HepG2 (cell line): ENCODE results near the gene COMMD1. TPM values are rescaled to one million over a fixed set of nuclear protein-coding genes. Genes with fewer than 3 reads are reported as not detected.

Experiments used
- ATAC-seq: fragments of 200-7000 bp; cut with Tn5 transposase; 3 replicates; pipeline ENCODE4 v1.9.1; 2020; ENCODE audit warnings: mild to moderate bottlenecking, moderate library complexity
- BruUV-seq: library from RNA; stranded (reverse); fragments of 400-500 nt; replicated peaks from 2 replicates; lab custom pipeline; 2021; lab: Mats Ljungman, UMichigan
- CTCF ChIA-PET: fragments of 300-600 bp; formaldehyde crosslinking; extraction: SDS; loops from one replicate; lab custom pipeline; 2021; ENCODE audit warnings: low total read pairs, inconsistent platforms, low intra/inter-chr PET ratio; lab: Yijun Ruan, JAX
- POLR2A ChIA-PET: fragments of 350-600 bp; sonication (Branson Sonifier 250); formaldehyde crosslinking; loops from one replicate; lab custom pipeline; 2020; ENCODE audit warnings: antibody characterized with exemption, inconsistent platforms; lab: Yijun Ruan, JAX
- DNase-seq: peaks from one replicate; pipeline ENCODE4 v3.0.0-alpha.2; 2015; ENCODE audit warnings: low spot score
- FAIRE-seq: peaks from 3 replicates; lab custom pipeline; 2011; peaks lifted over from hg19 to GRCh38; lab: Jason Lieb, UNC
- H2AFZ ChIP-seq: one replicate; pipeline ENCODE4 v1.6.1; 2011; ENCODE audit warnings: low read length, inconsistent platforms
- H3K27ac ChIP-seq: fragments of 300-600 bp; 3 replicates; pipeline ENCODE4 v1.8.0; 2011; ENCODE audit warnings: mixed run types, mild to moderate bottlenecking, mixed read lengths, low read length, inconsistent platforms; ENCODE audit not compliant: insufficient read depth; ENCODE audit errors: extremely low read length
- H3K27me3 ChIP-seq, 2 experiments: fragments of 200-600 bp in 1 of 2; 2 replicates in 1 of 2; 3 replicates in 1 of 2; pipeline versions ENCODE4 v1.6.0 to v1.8.0; 2011; ENCODE audit warnings: low read length in 2 of 2, mild to moderate bottlenecking in 2 of 2, moderate library complexity in 2 of 2, inconsistent platforms in 1 of 2; ENCODE audit not compliant: insufficient read depth in 2 of 2, control insufficient read depth in 1 of 2
- H3K36me3 ChIP-seq, 2 experiments: fragments of 200-600 bp in 1 of 2; replicated peaks in 1 of 2; 2 replicates in 1 of 2; 3 replicates in 1 of 2; pipeline versions ENCODE4 v1.5.1 to v1.8.0; 2011; ENCODE audit warnings: low read length in 2 of 2, inconsistent platforms in 1 of 2; ENCODE audit not compliant: insufficient read depth in 2 of 2, control insufficient read depth in 1 of 2
- H3K4me1 ChIP-seq: 2 replicates; pipeline ENCODE4 v1.5.1; 2012; ENCODE audit warnings: low read length, inconsistent platforms; ENCODE audit not compliant: insufficient read depth
- H3K4me2 ChIP-seq: 2 replicates; pipeline ENCODE4 v1.6.0; 2011; ENCODE audit warnings: low read depth, low read length, inconsistent platforms
- H3K4me3 ChIP-seq, 3 experiments: fragments of 200-600 bp in 1 of 3; sonication (generic), shearing (Covaris generic) in 1 of 3; replicated peaks in 1 of 3; 2 replicates each; pipeline ENCODE4 v1.5.1; 2011 to 2016; ENCODE audit warnings: low read length in 3 of 3, inconsistent platforms in 2 of 3, low read depth in 2 of 3, mild to moderate bottlenecking in 2 of 3, control low read depth in 1 of 3, mixed read lengths in 1 of 3; ENCODE audit not compliant: insufficient read depth in 1 of 3
- H3K79me2 ChIP-seq: one replicate; pipeline ENCODE4 v1.6.1; 2011; ENCODE audit warnings: low read length, inconsistent platforms; ENCODE audit not compliant: insufficient read depth
- H3K9ac ChIP-seq: 2 replicates; pipeline ENCODE4 v1.6.0; 2011; ENCODE audit warnings: mild to moderate bottlenecking, low read depth, low read length, inconsistent platforms; ENCODE audit not compliant: insufficient read depth
- H3K9me3 ChIP-seq: 2 replicates; pipeline ENCODE4 v1.5.1; 2012; ENCODE audit warnings: mild to moderate bottlenecking, low read length
- H4K20me1 ChIP-seq: 2 replicates; pipeline ENCODE4 v1.6.0; 2011; ENCODE audit warnings: inconsistent platforms, mild to moderate bottlenecking, low read length, moderate library complexity; ENCODE audit not compliant: insufficient read depth
- CBFB ChIP-seq: sonication (generic); formaldehyde crosslinking; IDR thresholded peaks from 2 replicates; pipeline ENCODE4 v1.4.0; 2020; ENCODE audit warnings: missing genetic modification reagents
- CHD2 ChIP-seq: IDR thresholded peaks from 2 replicates; pipeline ENCODE4 v1.6.1; 2011; ENCODE audit warnings: low read depth, low read length, improper control_type of control experiment
- EP300 ChIP-seq, 3 experiments: sonication (generic) in 1 of 3; formaldehyde crosslinking in 1 of 3; IDR thresholded peaks; 2 replicates each; pipeline versions ENCODE4 v1.5.1 to v1.6.1; 2011 to 2020; ENCODE audit warnings: low read depth in 2 of 3, low read length in 2 of 3, borderline replicate concordance in 1 of 3, improper control_type of control experiment in 1 of 3, mild to moderate bottlenecking in 1 of 3, missing genetic modification reagents in 1 of 3, moderate library complexity in 1 of 3
- MNT ChIP-seq: fragments of 450-650 bp; IDR thresholded peaks from 2 replicates; pipeline ENCODE4 v1.6.1; 2016
- NFAT5 ChIP-seq: sonication (generic); formaldehyde crosslinking; IDR thresholded peaks from 2 replicates; pipeline ENCODE4 v1.4.0; 2020; ENCODE audit warnings: missing genetic modification reagents
- SMARCE1 ChIP-seq: fragments of 450-650 bp; IDR thresholded peaks from 2 replicates; pipeline ENCODE4 v1.6.1; 2017; ENCODE audit warnings: borderline replicate concordance
- SNRNP70 ChIP-seq: fragments of 200-400 bp; formaldehyde crosslinking; IDR thresholded peaks from 2 replicates; pipeline ENCODE4 v1.6.1; 2017; ENCODE audit warnings: mild to moderate bottlenecking, low read depth, low read length, moderate library complexity
- UBTF ChIP-seq: sonication (generic); formaldehyde crosslinking; IDR thresholded peaks from 2 replicates; pipeline ENCODE4 v1.4.0; 2020; ENCODE audit warnings: mild to moderate bottlenecking, missing genetic modification reagents
- ZNF577 ChIP-seq: sonication (generic); formaldehyde crosslinking; IDR thresholded peaks from 2 replicates; pipeline ENCODE4 v1.4.0; 2020; ENCODE audit warnings: mild to moderate bottlenecking, low read depth, missing genetic modification reagents, borderline replicate concordance
- ZNF629 ChIP-seq: sonication (generic); formaldehyde crosslinking; conservative IDR thresholded peaks from 2 replicates; pipeline ENCODE4 v1.5.0; 2020; ENCODE audit warnings: missing genetic modification reagents
- ZNF713 ChIP-seq: sonication (generic); formaldehyde crosslinking; IDR thresholded peaks from 2 replicates; pipeline ENCODE4 v1.4.0; 2020; ENCODE audit warnings: mild to moderate bottlenecking, missing genetic modification reagents
- ZNF891 ChIP-seq: sonication (generic); formaldehyde crosslinking; IDR thresholded peaks from 2 replicates; pipeline ENCODE4 v1.5.0; 2020; ENCODE audit warnings: mild to moderate bottlenecking, missing genetic modification reagents
- WGBS: methylation state at CpG from one replicate; pipeline ENCODE4 v1.1.6; 2017; ENCODE audit warnings: low lambda C conversion rate; 5-methylcytosine and 5-hydroxymethylcytosine counted together
- in situ Hi-C: cut with HindIII; loops from 2 replicates; pipeline ENCODE4 v1.10.0; 2017; ENCODE audit warnings: low pct_unique_long_range_greater_than_20kb; ENCODE audit not compliant: extremely low pct_ligation_motif_present
- intact Hi-C: fragments of 100-400 bp; cut with micrococcal nuclease; formaldehyde crosslinking; loops from one replicate; pipeline ENCODE4 v1.10.0; 2022; ENCODE audit not compliant: unreplicated experiment
- polyA plus RNA-seq, 8 experiments: library from polyadenylated mRNA; depleted of rRNA in 3 of 8; stranded (reverse) in 7 of 8; unstranded in 1 of 8; fragments of >200 nt; fragmentation: Illumina TruSeq in 4 of 8; extraction: Trizol in 4 of 8; gene quantifications; 2 replicates each; pipeline versions ENCODE4 v1.2.1 to v1.2.3, GENCODE V29; 2011 to 2016; ENCODE audit warnings: low read depth in 4 of 8, missing spikeins in 1 of 8, mixed read lengths in 1 of 8; ENCODE audit not compliant: insufficient read depth in 1 of 8
- total RNA-seq, 5 experiments: library from RNA; depleted of rRNA; stranded (reverse); fragments of >200 nt; fragmentation: Illumina TruSeq; extraction: Trizol; gene quantifications; 2 replicates each; pipeline ENCODE4 v1.2.3, GENCODE V29; 2016; ENCODE audit warnings: low read depth in 1 of 5
- TF ChIP-seq, protein P1 (sequence below): sonication (generic); formaldehyde crosslinking; conservative IDR thresholded peaks from 2 replicates; pipeline ENCODE4 v1.8.0; 2022; ENCODE audit warnings: low read depth, missing genetic modification reagents

Gene COMMD1
- total and polyA plus RNA-seq, 2 of the 13 experiments (the other 11 are each of a cell fraction or from before 2014, with no cell fraction given), result 25.7 to 105 TPM

DNA sequence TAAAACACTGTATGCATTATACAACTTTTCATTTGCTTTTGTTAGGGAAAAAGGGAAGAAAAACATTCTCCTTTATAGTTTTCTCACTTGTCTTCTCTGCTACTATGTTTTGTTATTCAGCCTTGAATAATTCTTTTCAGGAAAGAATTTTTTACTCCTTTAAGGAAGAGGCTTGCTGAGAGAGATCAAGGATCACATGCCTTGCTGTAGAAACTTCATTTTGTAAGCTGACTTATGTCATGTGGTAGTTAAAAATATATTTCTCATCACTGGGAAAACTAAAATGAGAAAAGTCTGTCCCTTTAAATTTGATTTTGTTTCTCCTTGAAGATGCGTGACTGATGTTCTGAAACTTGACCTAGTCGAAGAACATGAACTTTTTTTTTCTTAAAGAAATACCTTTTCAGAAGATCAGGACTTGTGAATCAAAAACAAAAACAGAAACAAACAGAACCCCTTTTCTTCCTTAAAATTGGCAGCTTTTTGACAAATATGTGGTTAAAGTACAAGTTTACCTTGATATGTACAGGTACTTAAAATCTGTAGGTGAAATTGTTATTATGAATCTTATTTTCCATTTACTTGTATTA lies 145.1 kb downstream of the COMMD1 start:
- BruUV-seq, result no TSS peak
- Histone ChIP-seq H3K27ac (no peak overlapping the region), H3K9me3 (no peaks in the 10 kb centered on the region), H3K4me1 (no peaks in the 10 kb centered on the region), H3K36me3 (no peaks in the 10 kb centered on the region; a peak in 1 of 5 replicates), H3K4me3 (no peak overlapping the region), H3K4me2 (no peak overlapping the region), H3K27me3 (no peaks in the 10 kb centered on the region), H3K79me2 (no peaks in the 10 kb centered on the region), H2AFZ (no peak overlapping the region), H3K9ac (no peak overlapping the region), H4K20me1 (no peaks in the 10 kb centered on the region)
- no peak for DNase-seq
- intact Hi-C loops, result no loop called here
- TF ChIP-seq SNRNP70, result no peak
- no peak for TF ChIP-seq EP300 (IDR thresholded peaks at IDR 0.05; ENCODE audit: low read depth in 2 of 2, low read length in 2 of 2)
- no peak for TF ChIP-seq EP300 (CRISPR knock-in tag; IDR thresholded peaks at IDR 0.05; ENCODE audit: borderline replicate concordance)
- no peak for TF ChIP-seq UBTF (CRISPR knock-in tag)
- no peak for TF ChIP-seq CHD2
- no peak for TF ChIP-seq CBFB (CRISPR knock-in tag)
- TF ChIP-seq, protein P1, sequence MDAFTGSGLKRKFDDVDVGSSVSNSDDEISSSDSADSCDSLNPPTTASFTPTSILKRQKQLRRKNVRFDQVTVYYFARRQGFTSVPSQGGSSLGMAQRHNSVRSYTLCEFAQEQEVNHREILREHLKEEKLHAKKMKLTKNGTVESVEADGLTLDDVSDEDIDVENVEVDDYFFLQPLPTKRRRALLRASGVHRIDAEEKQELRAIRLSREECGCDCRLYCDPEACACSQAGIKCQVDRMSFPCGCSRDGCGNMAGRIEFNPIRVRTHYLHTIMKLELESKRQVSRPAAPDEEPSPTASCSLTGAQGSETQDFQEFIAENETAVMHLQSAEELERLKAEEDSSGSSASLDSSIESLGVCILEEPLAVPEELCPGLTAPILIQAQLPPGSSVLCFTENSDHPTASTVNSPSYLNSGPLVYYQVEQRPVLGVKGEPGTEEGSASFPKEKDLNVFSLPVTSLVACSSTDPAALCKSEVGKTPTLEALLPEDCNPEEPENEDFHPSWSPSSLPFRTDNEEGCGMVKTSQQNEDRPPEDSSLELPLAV (CRISPR knock-in tag), result no peak
- TF ChIP-seq SMARCE1, result no peak
- no peak for TF ChIP-seq MNT
- TF ChIP-seq ZNF629 (CRISPR knock-in tag), result no peak
- TF ChIP-seq ZNF713 (CRISPR knock-in tag), result no peak
- TF ChIP-seq ZNF577 (CRISPR knock-in tag), result no peak
- no peak for TF ChIP-seq ZNF891 (CRISPR knock-in tag)
- no peak for TF ChIP-seq NFAT5
- FAIRE-seq, result no peak
- WGBS, result 89% methylated on average over 2 of the region's 2 CpGs
- CTCF ChIA-PET, result no interaction called here
- in situ Hi-C loops, result no loop called here
- no peak for ATAC-seq
- POLR2A ChIA-PET, result no interaction called here
